H1 (cell line): Measurements from ENCODE around the gene ARSI. TPM values are rescaled to one million over a fixed set of nuclear protein-coding genes. Genes with fewer than 3 reads are reported as not detected.

Experiments
- CTCF ChIA-PET: fragments of 300-600 bp; sonication (Branson Sonifier 250); formaldehyde crosslinking; loops from one replicate; lab custom pipeline; 2021; ENCODE audit not compliant: partially characterized antibody; lab: Charles Lee
- POLR2A ChIA-PET: fragments of 300-600 bp; sonication (Branson Sonifier 250); formaldehyde crosslinking; loops from one replicate; lab custom pipeline; 2021; ENCODE audit warnings: inconsistent platforms; ENCODE audit not compliant: partially characterized antibody; lab: Charles Lee
- DNase-seq, 2 experiments: peaks; one replicate each; pipeline versions ENCODE4 v3.0.0 to v3.0.0-alpha.2; 2010 to 2022; ENCODE audit warnings: low spot score in 2 of 2, low read depth in 1 of 2, mixed read lengths in 1 of 2
- FAIRE-seq: peaks from 2 replicates; lab custom pipeline; 2011; peaks lifted over from hg19 to GRCh38; lab: Jason Lieb, UNC
- H2AFZ ChIP-seq: 2 replicates; pipeline ENCODE4 v1.8.1; 2012; ENCODE audit warnings: low read length, inconsistent platforms
- H2AK5ac ChIP-seq: 2 replicates; pipeline ENCODE4 v1.6.1; 2013; ENCODE audit warnings: low read depth, low read length
- H2BK120ac ChIP-seq: replicated peaks from 2 replicates; pipeline ENCODE3; 2013; ENCODE audit warnings: low read depth, low read length, inconsistent platforms
- H2BK12ac ChIP-seq: 2 replicates; pipeline ENCODE4 v1.6.1; 2013; ENCODE audit warnings: low read depth, low read length
- H2BK15ac ChIP-seq: 2 replicates; pipeline ENCODE4 v1.6.1; 2013; ENCODE audit warnings: low read length
- H2BK20ac ChIP-seq: 2 replicates; pipeline ENCODE4 v1.6.1; 2013; ENCODE audit warnings: low read length
- H2BK5ac ChIP-seq: 2 replicates; pipeline ENCODE4 v1.6.1; 2013; ENCODE audit warnings: low read depth, low read length
- H3K14ac ChIP-seq: 2 replicates; pipeline ENCODE4 v1.6.1; 2013; ENCODE audit warnings: inconsistent platforms; ENCODE audit not compliant: insufficient read length
- H3K18ac ChIP-seq: 2 replicates; pipeline ENCODE4 v1.6.1; 2013; ENCODE audit warnings: low read length; ENCODE audit errors: extremely low read depth
- H3K23ac ChIP-seq: 2 replicates; pipeline ENCODE4 v1.6.1; 2013; ENCODE audit warnings: inconsistent platforms; ENCODE audit not compliant: insufficient read length
- H3K23me2 ChIP-seq: 2 replicates; pipeline ENCODE4 v1.6.1; 2013; ENCODE audit warnings: low read depth, low read length
- H3K27ac ChIP-seq: 2 replicates; pipeline ENCODE4 v1.6.1; 2011; ENCODE audit warnings: low read depth, low read length, inconsistent platforms
- H3K27me3 ChIP-seq, 4 experiments: replicated peaks in 1 of 4; 1 replicate in 1 of 4; 2 replicates in 3 of 4; pipeline versions ENCODE4 v1.6.1 to v1.8.1; 2011 to 2013; ENCODE audit warnings: low read length in 3 of 4, mild to moderate bottlenecking in 3 of 4, inconsistent platforms in 2 of 4, mixed read lengths in 2 of 4, moderate library complexity in 1 of 4; ENCODE audit not compliant: control insufficient read depth in 3 of 4, insufficient read depth in 3 of 4; ENCODE audit errors: extremely low read depth in 1 of 4
- H3K36me3 ChIP-seq, 4 experiments: 2 replicates each; pipeline versions ENCODE4 v1.6.1 to v1.8.1; 2011 to 2013; ENCODE audit warnings: mild to moderate bottlenecking in 4 of 4, low read length in 3 of 4, moderate library complexity in 2 of 4, control low read depth in 1 of 4, inconsistent platforms in 1 of 4; ENCODE audit not compliant: insufficient read depth in 4 of 4, control insufficient read depth in 2 of 4
- H3K4ac ChIP-seq: replicated peaks from 2 replicates; pipeline ENCODE3; 2013; ENCODE audit warnings: low read length, low read depth, mixed read lengths, inconsistent platforms; ENCODE audit not compliant: insufficient read length
- H3K4me1 ChIP-seq, 4 experiments: replicated peaks in 1 of 4; 1 replicate in 1 of 4; 2 replicates in 3 of 4; pipeline versions ENCODE4 v1.6.1 to v1.8.1; 2011 to 2013; ENCODE audit warnings: low read length in 3 of 4, inconsistent platforms in 2 of 4, mixed read lengths in 1 of 4; ENCODE audit not compliant: insufficient read depth in 4 of 4, control insufficient read depth in 3 of 4
- H3K4me2 ChIP-seq, 2 experiments: 2 replicates each; pipeline versions ENCODE4 v1.6.1 to v1.8.1; 2011 to 2013; ENCODE audit warnings: low read depth in 2 of 2, low read length in 2 of 2, control low read depth in 1 of 2, inconsistent platforms in 1 of 2, mild to moderate bottlenecking in 1 of 2; ENCODE audit not compliant: insufficient read depth in 1 of 2
- H3K4me3 ChIP-seq, 4 experiments: fragments of 200-600, 300-600 bp in 1 of 4; sonication (generic), shearing (Covaris generic), sonication (Bioruptor Twin) in 1 of 4; 2 replicates each; pipeline versions ENCODE4 v1.5.1 to v1.8.1; 2011 to 2016; ENCODE audit warnings: low read length in 4 of 4, low read depth in 3 of 4, control low read depth in 2 of 4, inconsistent platforms in 2 of 4, mild to moderate bottlenecking in 2 of 4, mixed read lengths in 1 of 4, moderate library complexity in 1 of 4; ENCODE audit not compliant: insufficient read depth in 2 of 4; ENCODE audit errors: extremely low read depth in 1 of 4
- H3K56ac ChIP-seq: replicated peaks from 2 replicates; pipeline ENCODE3; 2013; ENCODE audit warnings: low read depth, mild to moderate bottlenecking, mixed read lengths, low read length, inconsistent platforms; ENCODE audit not compliant: insufficient read length
- H3K79me1 ChIP-seq: 2 replicates; pipeline ENCODE4 v1.6.1; 2013; ENCODE audit warnings: low read depth, low read length, control low read depth
- H3K79me2 ChIP-seq, 2 experiments: 2 replicates each; pipeline versions ENCODE4 v1.6.1 to v1.8.1; 2012 to 2013; ENCODE audit warnings: low read length in 2 of 2, mild to moderate bottlenecking in 2 of 2, inconsistent platforms in 1 of 2; ENCODE audit not compliant: insufficient read depth in 2 of 2, control insufficient read depth in 1 of 2
- H3K9ac ChIP-seq, 4 experiments: replicated peaks in 1 of 4; 1 replicate in 1 of 4; 2 replicates in 3 of 4; pipeline versions ENCODE4 v1.6.1 to v1.8.1; 2011 to 2013; ENCODE audit warnings: low read depth in 3 of 4, low read length in 3 of 4, control low read depth in 2 of 4, mild to moderate bottlenecking in 2 of 4, moderate library complexity in 2 of 4, inconsistent platforms in 1 of 4; ENCODE audit errors: extremely low read depth in 1 of 4
- H3K9me3 ChIP-seq, 2 experiments: 2 replicates each; pipeline versions ENCODE4 v1.6.1 to v1.8.1; 2012 to 2013; ENCODE audit warnings: mild to moderate bottlenecking in 2 of 2, moderate library complexity in 2 of 2, control low read depth in 1 of 2, inconsistent platforms in 1 of 2, low read depth in 1 of 2, low read length in 1 of 2, mixed read lengths in 1 of 2; ENCODE audit not compliant: insufficient read depth in 2 of 2
- H4K20me1 ChIP-seq, 2 experiments: replicated peaks in 1 of 2; 2 replicates each; pipeline versions ENCODE3 to v1.8.1; 2011 to 2013; ENCODE audit warnings: inconsistent platforms in 2 of 2, low read length in 2 of 2, mild to moderate bottlenecking in 1 of 2; ENCODE audit not compliant: insufficient read depth in 2 of 2, control insufficient read depth in 1 of 2
- H4K5ac ChIP-seq: 2 replicates; pipeline ENCODE4 v1.6.1; 2013; ENCODE audit warnings: low read length, low read depth, mixed read lengths, inconsistent platforms; ENCODE audit not compliant: insufficient read length
- H4K8ac ChIP-seq: 2 replicates; pipeline ENCODE4 v1.8.0; 2013; ENCODE audit warnings: mild to moderate bottlenecking, moderate library complexity, low read length, inconsistent platforms; ENCODE audit not compliant: insufficient read depth; ENCODE audit errors: extremely low read depth
- H4K91ac ChIP-seq: replicated peaks from 2 replicates; pipeline ENCODE3; 2013; ENCODE audit warnings: low read length, mixed read lengths, inconsistent platforms; ENCODE audit not compliant: insufficient read length
- BCL11A ChIP-seq, 2 experiments: IDR thresholded peaks; one replicate each; pipeline ENCODE4 v1.6.1; 2011; ENCODE audit warnings: low read depth in 2 of 2, low read length in 2 of 2, mild to moderate bottlenecking in 2 of 2
- CBX8 ChIP-seq: fragments of 300-800, 300-1000 bp; sonication (generic); IDR thresholded peaks from 2 replicates; pipeline ENCODE4 v1.7.1; 2016; ENCODE audit warnings: low read depth, low read length, borderline replicate concordance
- CREB1 ChIP-seq: IDR thresholded peaks from 2 replicates; pipeline ENCODE4 v1.6.1; 2012; ENCODE audit warnings: inconsistent platforms
- EGR1 ChIP-seq: IDR thresholded peaks from 2 replicates; pipeline ENCODE4 v1.6.1; 2011; ENCODE audit warnings: low read depth, low read length, borderline replicate concordance
- GABPA ChIP-seq: IDR thresholded peaks from 2 replicates; pipeline ENCODE4 v1.6.1; 2011; ENCODE audit warnings: mild to moderate bottlenecking, low read length, moderate library complexity, borderline replicate concordance; ENCODE audit not compliant: insufficient read depth
- HDAC6 ChIP-seq: IDR thresholded peaks from one replicate; pipeline ENCODE4 v1.7.1; 2012; ENCODE audit warnings: low read depth, mild to moderate bottlenecking, inconsistent platforms, low read length, moderate library complexity
- JUN ChIP-seq: IDR thresholded peaks from 2 replicates; pipeline ENCODE4 v1.6.1; 2011; ENCODE audit warnings: low read depth, mild to moderate bottlenecking, improper control_type of control experiment, low read length
- JUND ChIP-seq: IDR thresholded peaks from 2 replicates; pipeline ENCODE4 v1.6.1; 2011; ENCODE audit warnings: mild to moderate bottlenecking, improper control_type of control experiment, low read length
- KDM1A ChIP-seq: fragments of 200-600, 300-600 bp; sonication (generic); IDR thresholded peaks from 2 replicates; pipeline ENCODE4 v1.7.1; 2016; ENCODE audit warnings: mild to moderate bottlenecking, low read length, borderline replicate concordance
- PHF8 ChIP-seq: fragments of 200-600 bp; sonication (generic); conservative IDR thresholded peaks from 2 replicates; pipeline ENCODE4 v1.7.1; 2012; ENCODE audit warnings: low read depth, mild to moderate bottlenecking, inconsistent platforms, low read length, moderate library complexity
- POLR2AphosphoS5 ChIP-seq: IDR thresholded peaks from 2 replicates; pipeline ENCODE4 v1.6.1; 2011; ENCODE audit warnings: low read depth, low read length
- RBBP5 ChIP-seq: IDR thresholded peaks from 2 replicates; pipeline ENCODE4 v1.7.1; 2012; ENCODE audit warnings: low read depth, mild to moderate bottlenecking, inconsistent platforms, low read length, moderate library complexity, borderline replicate concordance
- SIRT6 ChIP-seq: IDR thresholded peaks from one replicate; pipeline ENCODE4 v1.7.1; 2012; ENCODE audit warnings: low read length, inconsistent platforms
- SP1 ChIP-seq: IDR thresholded peaks from 2 replicates; pipeline ENCODE4 v1.6.1; 2011; ENCODE audit warnings: low read depth, low read length
- SUZ12 ChIP-seq: fragments of 200-600 bp; sonication (generic); IDR thresholded peaks from 2 replicates; pipeline ENCODE4 v1.6.1; 2012; ENCODE audit warnings: mild to moderate bottlenecking, inconsistent platforms, low read length, moderate library complexity, mixed read lengths
- ZNF274 ChIP-seq: IDR thresholded peaks from 2 replicates; pipeline ENCODE4 v1.7.0; 2012; ENCODE audit warnings: low read length, borderline replicate concordance; ENCODE audit errors: extremely low read depth
- WGBS, 2 experiments: shearing (Covaris generic) in 1 of 2; methylation state at CpG; one replicate each; pipeline versions ENCODE4 v1.1.6 to v1.1.7; 2013 to 2015; ENCODE audit warnings: low lambda C conversion rate in 2 of 2, mixed read lengths in 2 of 2, inconsistent platforms in 1 of 2, low coverage in 1 of 2, missing lambda C conversion rate in 1 of 2; ENCODE audit not compliant: insufficient replicate concordance in 2 of 2, insufficient coverage in 1 of 2, insufficient read length in 1 of 2; ENCODE audit errors: extremely low coverage in 1 of 2, missing lambda C conversion rate in 1 of 2; 5-methylcytosine and 5-hydroxymethylcytosine counted together
- polyA plus RNA-seq, 7 experiments: library from polyadenylated mRNA; depleted of rRNA in 3 of 7; stranded (reverse) in 5 of 7; unstranded in 2 of 7; fragments of >200 nt in 5 of 7; fragments of 200-250 nt in 2 of 7; gene quantifications; 1 replicate in 5 of 7; 2 replicates in 1 of 7; 4 replicates in 1 of 7; pipeline versions ENCODE4 v1.2.1 to v1.2.3, GENCODE V29; 2011 to 2013; ENCODE audit warnings: missing spikeins in 2 of 7, mixed read lengths in 2 of 7
- total RNA-seq: library from RNA; stranded (reverse); fragmentation: NEBNext Ultra II Directional; extraction: Animal tissue kit (Norgen Biotek cat#: 25700); gene quantifications from 2 replicates; pipeline ENCODE4 v1.2.1, GENCODE V29; 2021

Gene ARSI
- total and polyA plus RNA-seq, 2 of the 8 experiments (the other 6 are each of a cell fraction or from before 2014, with no cell fraction given) = 4.5 to 6.7 TPM

GRCh38 chr5:150285114-150285513 lies 17.6 kb downstream of the ARSI start:
- Histone ChIP-seq H2BK20ac (no peak overlapping the region), H3K4me1 (peaks cover 0 to 3% (median 0%) of the 10 kb centered on the region in 4 experiments; a peak in 2 of 7 replicates), H3K9me3 (no peaks in the 10 kb centered on the region), H3K36me3 (no peaks in the 10 kb centered on the region), H4K91ac (no peak overlapping the region), H3K79me2 (no peaks in the 10 kb centered on the region), H4K20me1 (peaks cover 0 to 9% of the 10 kb centered on the region in 2 experiments), H3K18ac (no peak overlapping the region), H2BK5ac (no peak overlapping the region), H3K23ac (no peak overlapping the region), H3K14ac (no peak overlapping the region), H3K4me2 (no peak overlapping the region), H3K23me2 (no peaks in the 10 kb centered on the region; the same call in 1 of the 2 replicates), H2AFZ (no peak overlapping the region), H3K56ac (no peak overlapping the region), H4K8ac (no peak overlapping the region), H3K27me3 (no peaks in the 10 kb centered on the region; a peak in 1 of 7 replicates), H3K27ac (no peak overlapping the region), H3K9ac (no peak overlapping the region), H2BK12ac (no peak overlapping the region), H3K4me3 (no peak overlapping the region), H2BK120ac (no peak overlapping the region), H2AK5ac (no peak overlapping the region), H3K79me1 (no peaks in the 10 kb centered on the region), H4K5ac (no peak overlapping the region), H3K4ac (no peak overlapping the region), H2BK15ac (no peak overlapping the region)
- WGBS, 2 experiments = 91% methylated on average over 7 of the region's 7 CpGs; no CpG with 5 or more reads in 1 of the 2 experiments
- POLR2A ChIA-PET = no interaction called here
- FAIRE-seq (no peak), DNase-seq (no peak)
- CTCF ChIA-PET = interaction anchor here (0.9 kb wide), 1 partner anchor 58 kb away, joined by 3 read pairs; no protein-coding TSS in a partner anchor
- TF ChIP-seq SIRT6 = no peak
- no peak for TF ChIP-seq GABPA
- no peak for TF ChIP-seq SUZ12
- TF ChIP-seq HDAC6 = no peak
- TF ChIP-seq PHF8 = no peak
- TF ChIP-seq BCL11A (IDR thresholded peaks at IDR 0.05; ENCODE audit: low read depth in 2 of 2, low read length in 2 of 2) = no peak
- TF ChIP-seq JUN = no peak
- no peak for TF ChIP-seq ZNF274
- no peak for TF ChIP-seq RBBP5
- TF ChIP-seq JUND = no peak
- TF ChIP-seq SP1 = no peak
- TF ChIP-seq EGR1 = no peak
- no peak for TF ChIP-seq POLR2AphosphoS5
- no peak for TF ChIP-seq KDM1A
- no peak for TF ChIP-seq CBX8
- TF ChIP-seq CREB1 = no peak
